H1 (cell line): ENCODE measurements around the gene KRT17. TPM values are rescaled to one million over a fixed set of nuclear protein-coding genes. Genes with fewer than 3 reads are reported as not detected.
A peak's percentile ranks its signal among the peaks of the same experiment; 100 is the strongest.

Experiments used
- CTCF ChIA-PET: fragments of 300-600 bp; sonication (Branson Sonifier 250); formaldehyde crosslinking; loops from one replicate; lab custom pipeline; 2021; ENCODE audit not compliant: partially characterized antibody; lab: Charles Lee
- POLR2A ChIA-PET: fragments of 300-600 bp; sonication (Branson Sonifier 250); formaldehyde crosslinking; loops from one replicate; lab custom pipeline; 2021; ENCODE audit warnings: inconsistent platforms; ENCODE audit not compliant: partially characterized antibody; lab: Charles Lee
- DNase-seq, 2 experiments: peaks; one replicate each; pipeline versions ENCODE4 v3.0.0 to v3.0.0-alpha.2; 2010 to 2022; ENCODE audit warnings: low spot score in 2 of 2, low read depth in 1 of 2, mixed read lengths in 1 of 2
- FAIRE-seq: peaks from 2 replicates; lab custom pipeline; 2011; peaks lifted over from hg19 to GRCh38; lab: Jason Lieb, UNC
- H2AFZ ChIP-seq: 2 replicates; pipeline ENCODE4 v1.8.1; 2012; ENCODE audit warnings: low read length, inconsistent platforms
- H2AK5ac ChIP-seq: 2 replicates; pipeline ENCODE4 v1.6.1; 2013; ENCODE audit warnings: low read depth, low read length
- H2BK120ac ChIP-seq: replicated peaks from 2 replicates; pipeline ENCODE3; 2013; ENCODE audit warnings: low read depth, low read length, inconsistent platforms
- H2BK12ac ChIP-seq: 2 replicates; pipeline ENCODE4 v1.6.1; 2013; ENCODE audit warnings: low read depth, low read length
- H2BK15ac ChIP-seq: 2 replicates; pipeline ENCODE4 v1.6.1; 2013; ENCODE audit warnings: low read length
- H2BK20ac ChIP-seq: 2 replicates; pipeline ENCODE4 v1.6.1; 2013; ENCODE audit warnings: low read length
- H2BK5ac ChIP-seq: 2 replicates; pipeline ENCODE4 v1.6.1; 2013; ENCODE audit warnings: low read depth, low read length
- H3K14ac ChIP-seq: 2 replicates; pipeline ENCODE4 v1.6.1; 2013; ENCODE audit warnings: inconsistent platforms; ENCODE audit not compliant: insufficient read length
- H3K18ac ChIP-seq: 2 replicates; pipeline ENCODE4 v1.6.1; 2013; ENCODE audit warnings: low read length; ENCODE audit errors: extremely low read depth
- H3K23ac ChIP-seq: 2 replicates; pipeline ENCODE4 v1.6.1; 2013; ENCODE audit warnings: inconsistent platforms; ENCODE audit not compliant: insufficient read length
- H3K23me2 ChIP-seq: 2 replicates; pipeline ENCODE4 v1.6.1; 2013; ENCODE audit warnings: low read depth, low read length
- H3K27ac ChIP-seq: 2 replicates; pipeline ENCODE4 v1.6.1; 2011; ENCODE audit warnings: low read depth, low read length, inconsistent platforms
- H3K27me3 ChIP-seq, 4 experiments: replicated peaks in 1 of 4; 1 replicate in 1 of 4; 2 replicates in 3 of 4; pipeline versions ENCODE4 v1.6.1 to v1.8.1; 2011 to 2013; ENCODE audit warnings: low read length in 3 of 4, mild to moderate bottlenecking in 3 of 4, inconsistent platforms in 2 of 4, mixed read lengths in 2 of 4, moderate library complexity in 1 of 4; ENCODE audit not compliant: control insufficient read depth in 3 of 4, insufficient read depth in 3 of 4; ENCODE audit errors: extremely low read depth in 1 of 4
- H3K36me3 ChIP-seq, 4 experiments: 2 replicates each; pipeline versions ENCODE4 v1.6.1 to v1.8.1; 2011 to 2013; ENCODE audit warnings: mild to moderate bottlenecking in 4 of 4, low read length in 3 of 4, moderate library complexity in 2 of 4, control low read depth in 1 of 4, inconsistent platforms in 1 of 4; ENCODE audit not compliant: insufficient read depth in 4 of 4, control insufficient read depth in 2 of 4
- H3K4ac ChIP-seq: replicated peaks from 2 replicates; pipeline ENCODE3; 2013; ENCODE audit warnings: low read length, low read depth, mixed read lengths, inconsistent platforms; ENCODE audit not compliant: insufficient read length
- H3K4me1 ChIP-seq, 4 experiments: replicated peaks in 1 of 4; 1 replicate in 1 of 4; 2 replicates in 3 of 4; pipeline versions ENCODE4 v1.6.1 to v1.8.1; 2011 to 2013; ENCODE audit warnings: low read length in 3 of 4, inconsistent platforms in 2 of 4, mixed read lengths in 1 of 4; ENCODE audit not compliant: insufficient read depth in 4 of 4, control insufficient read depth in 3 of 4
- H3K4me2 ChIP-seq, 2 experiments: 2 replicates each; pipeline versions ENCODE4 v1.6.1 to v1.8.1; 2011 to 2013; ENCODE audit warnings: low read depth in 2 of 2, low read length in 2 of 2, control low read depth in 1 of 2, inconsistent platforms in 1 of 2, mild to moderate bottlenecking in 1 of 2; ENCODE audit not compliant: insufficient read depth in 1 of 2
- H3K4me3 ChIP-seq, 4 experiments: fragments of 200-600, 300-600 bp in 1 of 4; sonication (generic), shearing (Covaris generic), sonication (Bioruptor Twin) in 1 of 4; 2 replicates each; pipeline versions ENCODE4 v1.5.1 to v1.8.1; 2011 to 2016; ENCODE audit warnings: low read length in 4 of 4, low read depth in 3 of 4, control low read depth in 2 of 4, inconsistent platforms in 2 of 4, mild to moderate bottlenecking in 2 of 4, mixed read lengths in 1 of 4, moderate library complexity in 1 of 4; ENCODE audit not compliant: insufficient read depth in 2 of 4; ENCODE audit errors: extremely low read depth in 1 of 4
- H3K56ac ChIP-seq: replicated peaks from 2 replicates; pipeline ENCODE3; 2013; ENCODE audit warnings: low read depth, mild to moderate bottlenecking, mixed read lengths, low read length, inconsistent platforms; ENCODE audit not compliant: insufficient read length
- H3K79me1 ChIP-seq: 2 replicates; pipeline ENCODE4 v1.6.1; 2013; ENCODE audit warnings: low read depth, low read length, control low read depth
- H3K79me2 ChIP-seq, 2 experiments: 2 replicates each; pipeline versions ENCODE4 v1.6.1 to v1.8.1; 2012 to 2013; ENCODE audit warnings: low read length in 2 of 2, mild to moderate bottlenecking in 2 of 2, inconsistent platforms in 1 of 2; ENCODE audit not compliant: insufficient read depth in 2 of 2, control insufficient read depth in 1 of 2
- H3K9ac ChIP-seq, 4 experiments: replicated peaks in 1 of 4; 1 replicate in 1 of 4; 2 replicates in 3 of 4; pipeline versions ENCODE4 v1.6.1 to v1.8.1; 2011 to 2013; ENCODE audit warnings: low read depth in 3 of 4, low read length in 3 of 4, control low read depth in 2 of 4, mild to moderate bottlenecking in 2 of 4, moderate library complexity in 2 of 4, inconsistent platforms in 1 of 4; ENCODE audit errors: extremely low read depth in 1 of 4
- H3K9me3 ChIP-seq, 2 experiments: 2 replicates each; pipeline versions ENCODE4 v1.6.1 to v1.8.1; 2012 to 2013; ENCODE audit warnings: mild to moderate bottlenecking in 2 of 2, moderate library complexity in 2 of 2, control low read depth in 1 of 2, inconsistent platforms in 1 of 2, low read depth in 1 of 2, low read length in 1 of 2, mixed read lengths in 1 of 2; ENCODE audit not compliant: insufficient read depth in 2 of 2
- H4K20me1 ChIP-seq, 2 experiments: replicated peaks in 1 of 2; 2 replicates each; pipeline versions ENCODE3 to v1.8.1; 2011 to 2013; ENCODE audit warnings: inconsistent platforms in 2 of 2, low read length in 2 of 2, mild to moderate bottlenecking in 1 of 2; ENCODE audit not compliant: insufficient read depth in 2 of 2, control insufficient read depth in 1 of 2
- H4K5ac ChIP-seq: 2 replicates; pipeline ENCODE4 v1.6.1; 2013; ENCODE audit warnings: low read length, low read depth, mixed read lengths, inconsistent platforms; ENCODE audit not compliant: insufficient read length
- H4K8ac ChIP-seq: 2 replicates; pipeline ENCODE4 v1.8.0; 2013; ENCODE audit warnings: mild to moderate bottlenecking, moderate library complexity, low read length, inconsistent platforms; ENCODE audit not compliant: insufficient read depth; ENCODE audit errors: extremely low read depth
- H4K91ac ChIP-seq: replicated peaks from 2 replicates; pipeline ENCODE3; 2013; ENCODE audit warnings: low read length, mixed read lengths, inconsistent platforms; ENCODE audit not compliant: insufficient read length
- FOSL1 ChIP-seq: IDR thresholded peaks from 2 replicates; pipeline ENCODE4 v1.6.1; 2011; ENCODE audit warnings: mild to moderate bottlenecking, low read depth, low read length, moderate library complexity; ENCODE audit not compliant: insufficient read depth
- WGBS, 2 experiments: shearing (Covaris generic) in 1 of 2; methylation state at CpG; one replicate each; pipeline versions ENCODE4 v1.1.6 to v1.1.7; 2013 to 2015; ENCODE audit warnings: low lambda C conversion rate in 2 of 2, mixed read lengths in 2 of 2, inconsistent platforms in 1 of 2, low coverage in 1 of 2, missing lambda C conversion rate in 1 of 2; ENCODE audit not compliant: insufficient replicate concordance in 2 of 2, insufficient coverage in 1 of 2, insufficient read length in 1 of 2; ENCODE audit errors: extremely low coverage in 1 of 2, missing lambda C conversion rate in 1 of 2; 5-methylcytosine and 5-hydroxymethylcytosine counted together
- polyA plus RNA-seq, 7 experiments: library from polyadenylated mRNA; depleted of rRNA in 3 of 7; stranded (reverse) in 5 of 7; unstranded in 2 of 7; fragments of >200 nt in 5 of 7; fragments of 200-250 nt in 2 of 7; gene quantifications; 1 replicate in 5 of 7; 2 replicates in 1 of 7; 4 replicates in 1 of 7; pipeline versions ENCODE4 v1.2.1 to v1.2.3, GENCODE V29; 2011 to 2013; ENCODE audit warnings: missing spikeins in 2 of 7, mixed read lengths in 2 of 7
- total RNA-seq: library from RNA; stranded (reverse); fragmentation: NEBNext Ultra II Directional; extraction: Animal tissue kit (Norgen Biotek cat#: 25700); gene quantifications from 2 replicates; pipeline ENCODE4 v1.2.1, GENCODE V29; 2021
- TF ChIP-seq, protein P1 (sequence below), 3 experiments: IDR thresholded peaks; 1 replicate in 2 of 3; 2 replicates in 1 of 3; pipeline versions ENCODE4 v1.5.1 to v1.6.1; 2011; ENCODE audit warnings: low read length in 3 of 3, mild to moderate bottlenecking in 3 of 3, inconsistent platforms in 2 of 3, low read depth in 1 of 3, moderate library complexity in 1 of 3; ENCODE audit not compliant: insufficient read depth in 1 of 3; ENCODE audit errors: control extremely low read depth in 1 of 3

KRT17 gene
- total and polyA plus RNA-seq, 2 of the 8 experiments (the other 6 are each of a cell fraction or from before 2014, with no cell fraction given): 0.50 to 0.95 TPM

DNA sequence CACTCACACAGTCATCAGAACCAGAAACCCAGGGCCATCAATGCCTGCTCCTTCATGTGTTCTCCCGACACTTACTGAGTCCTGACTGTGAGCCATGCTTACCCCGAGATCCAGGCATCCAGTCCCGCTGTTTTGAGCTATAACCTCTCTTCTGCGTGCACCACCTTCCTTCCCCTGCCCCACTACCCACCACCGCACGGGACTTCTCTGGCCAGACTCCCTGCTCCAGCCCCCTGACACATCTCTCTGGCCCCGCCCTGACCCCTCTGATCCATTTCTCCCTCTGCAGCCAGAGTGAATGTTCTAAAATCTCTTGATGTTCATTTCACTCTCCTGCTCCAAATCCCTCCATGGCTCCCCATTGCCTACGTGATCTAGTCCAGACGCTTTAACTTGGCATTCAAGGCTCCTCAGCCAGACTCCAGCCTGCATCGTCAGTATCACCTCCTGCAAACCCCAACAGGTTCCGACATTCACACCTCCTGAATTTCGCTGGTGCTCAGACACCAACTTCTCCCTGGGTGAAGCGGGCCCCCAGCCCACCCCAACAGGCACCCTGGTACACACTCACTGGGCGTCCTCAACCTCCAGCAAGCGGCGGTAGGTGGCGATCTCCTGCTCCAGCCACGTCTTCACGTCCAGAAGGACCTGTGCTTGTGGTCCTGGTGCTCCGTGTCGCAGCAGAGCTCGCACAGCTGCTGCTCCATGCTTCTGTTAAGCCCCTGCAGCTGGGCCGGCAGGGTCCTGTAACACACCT is 3.1 kb upstream of the KRT17 start:
- FAIRE-seq (no peak), DNase-seq (no peak)
- H3K4me3 ChIP-seq: no peak overlapping the region
- no peaks in the 10 kb centered on the region for H3K79me1 ChIP-seq
- no peak for TF ChIP-seq FOSL1
- TF ChIP-seq, protein P1, sequence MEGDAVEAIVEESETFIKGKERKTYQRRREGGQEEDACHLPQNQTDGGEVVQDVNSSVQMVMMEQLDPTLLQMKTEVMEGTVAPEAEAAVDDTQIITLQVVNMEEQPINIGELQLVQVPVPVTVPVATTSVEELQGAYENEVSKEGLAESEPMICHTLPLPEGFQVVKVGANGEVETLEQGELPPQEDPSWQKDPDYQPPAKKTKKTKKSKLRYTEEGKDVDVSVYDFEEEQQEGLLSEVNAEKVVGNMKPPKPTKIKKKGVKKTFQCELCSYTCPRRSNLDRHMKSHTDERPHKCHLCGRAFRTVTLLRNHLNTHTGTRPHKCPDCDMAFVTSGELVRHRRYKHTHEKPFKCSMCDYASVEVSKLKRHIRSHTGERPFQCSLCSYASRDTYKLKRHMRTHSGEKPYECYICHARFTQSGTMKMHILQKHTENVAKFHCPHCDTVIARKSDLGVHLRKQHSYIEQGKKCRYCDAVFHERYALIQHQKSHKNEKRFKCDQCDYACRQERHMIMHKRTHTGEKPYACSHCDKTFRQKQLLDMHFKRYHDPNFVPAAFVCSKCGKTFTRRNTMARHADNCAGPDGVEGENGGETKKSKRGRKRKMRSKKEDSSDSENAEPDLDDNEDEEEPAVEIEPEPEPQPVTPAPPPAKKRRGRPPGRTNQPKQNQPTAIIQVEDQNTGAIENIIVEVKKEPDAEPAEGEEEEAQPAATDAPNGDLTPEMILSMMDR (IDR thresholded peaks at IDR 0.05; ENCODE audit: control extremely low read depth in 1 of 3, insufficient read depth in 1 of 3, low read depth in 1 of 3, low read length in 3 of 3): peak in 1 of 3 experiments; percentile 23; a peak in 1 of 4 replicates
- peaks cover 0 to 2% of the 10 kb centered on the region in 2 experiments for H4K20me1 ChIP-seq
- H4K5ac ChIP-seq: no peak overlapping the region
- no peak overlapping the region for H3K18ac ChIP-seq
- H3K9me3 ChIP-seq: no peaks in the 10 kb centered on the region
- H4K8ac ChIP-seq: peak overlapping the region; percentile 57; the same call in 1 of the 2 replicates
- no peak overlapping the region for H2BK12ac ChIP-seq
- H2BK15ac ChIP-seq: no peak overlapping the region
- H2BK5ac ChIP-seq: no peak overlapping the region
- 86% methylated on average over 23 of the region's 23 CpGs; no CpG with 5 or more reads in 1 of the 2 experiments for WGBS, 2 experiments
- no peak overlapping the region for H3K56ac ChIP-seq
- H2BK20ac ChIP-seq: no peak overlapping the region
- H4K91ac ChIP-seq: no peak overlapping the region
- no peak overlapping the region for H2AK5ac ChIP-seq
- H2BK120ac ChIP-seq: no peak overlapping the region
- no peak overlapping the region for H3K27ac ChIP-seq
- no peaks in the 10 kb centered on the region for H3K27me3 ChIP-seq
- peaks cover 0 to 6% (median 0%) of the 10 kb centered on the region in 4 experiments; a peak in 1 of 7 replicates for H3K4me1 ChIP-seq
- H3K14ac ChIP-seq: no peak overlapping the region
- H3K4me2 ChIP-seq: no peak overlapping the region
- CTCF ChIA-PET: interaction anchor here (0.5 to 14.5 kb wide), 14 partner anchors 8 to 140 kb away, joined by 3 to 103 read pairs (median 4); partner anchors contain the start of gene KRT16
- peaks cover 2% of the 10 kb centered on the region; the same call in 1 of the 2 replicates for H3K23me2 ChIP-seq
- no peak overlapping the region for H3K4ac ChIP-seq
- no peaks in the 10 kb centered on the region; a peak in 1 of 8 replicates for H3K36me3 ChIP-seq
- H3K79me2 ChIP-seq: no peaks in the 10 kb centered on the region
- POLR2A ChIA-PET: interaction anchor here (1.2 to 1.3 kb wide), 2 partner anchors 12 to 99 kb away, joined by 3 to 4 read pairs; partner anchors contain the start of gene KRT19
- no peak overlapping the region for H2AFZ ChIP-seq
- no peak overlapping the region for H3K9ac ChIP-seq
- H3K23ac ChIP-seq: no peak overlapping the region
